Activated naive CD8-positive, alpha-beta T cell treated with anti-CD3 and anti-CD28 coated beads, Interleukin-2, amount 10 ng/mL, durations not matched to agents 7 days and 5 days (primary cell): ENCODE data around the gene UTP20. TPM values are rescaled to one million over a fixed set of nuclear protein-coding genes. Genes with fewer than 3 reads are reported as not detected.
"Not testable (repeated sequence)": the region's sequence is repeated elsewhere in the genome, so short reads cannot be mapped to it uniquely, and the experiment has no call there.

Source experiments
- ATAC-seq: fragments of 150-1000 bp; cut with Tn5 transposase; one replicate; pipeline ENCODE4 v1.10.0; 2021; ENCODE audit warnings: low read depth, moderate library complexity
- POLR2A ChIA-PET: fragments of 350-600 bp; sonication (Branson Sonifier 250); formaldehyde crosslinking; loops from one replicate; lab custom pipeline; 2021; ENCODE audit warnings: antibody characterized with exemption; lab: Charles Lee
- DNase-seq: peaks from one replicate; pipeline ENCODE4 v3.0.0; 2021
- H3K27ac Mint-ChIP-seq: one replicate; pipeline ENCODE4 v1.8.0; 2022; ENCODE audit warnings: mild to moderate bottlenecking, mixed read lengths
- H3K27me3 Mint-ChIP-seq: one replicate; pipeline ENCODE4 v1.8.0; 2022; ENCODE audit warnings: mild to moderate bottlenecking, moderate library complexity, mixed read lengths
- H3K36me3 Mint-ChIP-seq: one replicate; pipeline ENCODE4 v1.8.0; 2021; ENCODE audit warnings: mild to moderate bottlenecking, mixed read lengths
- H3K4me1 Mint-ChIP-seq: one replicate; pipeline ENCODE4 v1.8.0; 2021; ENCODE audit warnings: mixed read lengths
- H3K4me3 Mint-ChIP-seq: one replicate; pipeline ENCODE4 v1.8.0; 2022; ENCODE audit warnings: mild to moderate bottlenecking, moderate library complexity, mixed read lengths
- H3K9me3 Mint-ChIP-seq: one replicate; pipeline ENCODE4 v1.8.0; 2021; ENCODE audit warnings: mixed read lengths
- total RNA-seq, 2 experiments: library from RNA; stranded (reverse); gene quantifications; one replicate each; pipeline ENCODE4 v1.2.3, GENCODE V29; 2021

The UTP20 gene
- total RNA-seq, 2 experiments from 2014 or later: 11.3 to 11.9 TPM

DNA sequence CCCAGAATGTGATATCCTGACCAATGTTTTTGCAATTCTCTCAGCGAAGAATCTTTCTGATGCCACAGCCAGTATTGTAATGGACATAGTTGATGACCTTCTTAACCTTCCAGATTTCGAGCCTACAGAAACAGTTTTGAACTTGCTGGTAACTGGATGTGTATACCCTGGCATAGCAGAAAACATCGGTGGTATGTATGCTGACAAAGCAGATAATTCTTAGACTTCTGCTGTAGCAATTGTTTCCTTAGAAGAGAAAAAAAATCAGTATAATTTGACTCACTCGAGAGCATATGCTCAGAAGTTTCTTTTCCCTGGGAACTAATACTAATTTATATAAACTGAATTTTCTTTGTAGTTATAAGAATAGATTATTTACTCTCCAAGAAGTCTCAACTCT is 58.2 kb downstream of the UTP20 start:
- POLR2A ChIA-PET: no interaction called here
- ATAC-seq: no peak
- H3K9me3 Mint-ChIP-seq: no peaks in the 10 kb centered on the region

DNA sequence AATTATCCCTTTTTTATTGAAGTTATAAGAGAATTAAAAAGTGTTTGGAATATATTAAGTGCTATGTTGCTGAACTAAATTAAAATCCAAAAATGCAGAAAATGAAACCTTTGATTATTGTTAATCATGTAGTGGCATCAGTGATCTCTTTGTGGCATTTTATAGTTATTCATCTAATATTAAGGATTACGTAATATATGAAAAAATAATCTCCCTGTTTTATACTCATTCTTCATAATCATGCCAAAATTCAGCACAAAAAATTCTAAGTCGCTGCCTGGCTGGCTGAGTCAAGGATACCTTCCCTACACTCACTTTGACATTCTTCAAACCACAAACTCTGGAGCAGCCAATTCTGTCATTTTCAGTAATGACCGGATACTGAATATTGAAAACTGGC is 64.0 kb downstream of the UTP20 start:
- H3K27ac Mint-ChIP-seq: no peak overlapping the region
- H3K9me3 Mint-ChIP-seq: no peaks in the 10 kb centered on the region
- H3K27me3 Mint-ChIP-seq: no peaks in the 10 kb centered on the region
- no peak for ATAC-seq
- POLR2A ChIA-PET: no interaction called here
- no peaks in the 10 kb centered on the region for H3K4me1 Mint-ChIP-seq
- no peak for DNase-seq
- H3K4me3 Mint-ChIP-seq: no peak overlapping the region
- peaks cover 32% of the 10 kb centered on the region for H3K36me3 Mint-ChIP-seq

More for the DNA sequence above, 58.2 kb downstream of the UTP20 start:
- Mint-ChIP-seq H3K27me3 (no peaks in the 10 kb centered on the region), H3K4me3 (no peak overlapping the region), H3K27ac (no peak overlapping the region), H3K4me1 (no peaks in the 10 kb centered on the region), H3K36me3 (peaks cover 7% of the 10 kb centered on the region)
- DNase-seq: no peak

DNA sequence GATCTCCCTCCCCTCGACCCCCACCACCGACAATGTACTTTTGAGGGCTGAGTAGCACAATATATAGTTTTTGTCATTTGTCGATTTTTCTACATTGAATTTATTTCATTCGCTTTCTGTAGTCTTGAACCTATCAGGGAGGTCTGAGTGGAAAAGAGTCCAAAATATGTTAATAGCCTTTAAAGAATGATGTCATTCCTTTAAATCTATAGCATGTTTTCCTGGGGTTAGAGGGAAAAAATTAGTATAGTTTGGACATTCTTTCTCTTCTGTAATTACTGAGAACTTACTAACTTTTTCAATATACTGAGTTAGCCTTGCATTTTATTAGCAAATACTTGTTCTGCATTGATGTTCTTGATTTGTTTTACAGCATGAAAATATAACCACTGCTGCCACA is 71.8 kb downstream of the UTP20 start:
- H3K9me3 Mint-ChIP-seq: no peaks in the 10 kb centered on the region
- ATAC-seq (no peak), DNase-seq (no peak)
- H3K27me3 Mint-ChIP-seq: no peaks in the 10 kb centered on the region
- no peak overlapping the region for H3K4me3 Mint-ChIP-seq
- no peak overlapping the region for H3K27ac Mint-ChIP-seq
- no peaks in the 10 kb centered on the region for H3K4me1 Mint-ChIP-seq
- peaks cover 33% of the 10 kb centered on the region for H3K36me3 Mint-ChIP-seq
- POLR2A ChIA-PET: no interaction called here

DNA sequence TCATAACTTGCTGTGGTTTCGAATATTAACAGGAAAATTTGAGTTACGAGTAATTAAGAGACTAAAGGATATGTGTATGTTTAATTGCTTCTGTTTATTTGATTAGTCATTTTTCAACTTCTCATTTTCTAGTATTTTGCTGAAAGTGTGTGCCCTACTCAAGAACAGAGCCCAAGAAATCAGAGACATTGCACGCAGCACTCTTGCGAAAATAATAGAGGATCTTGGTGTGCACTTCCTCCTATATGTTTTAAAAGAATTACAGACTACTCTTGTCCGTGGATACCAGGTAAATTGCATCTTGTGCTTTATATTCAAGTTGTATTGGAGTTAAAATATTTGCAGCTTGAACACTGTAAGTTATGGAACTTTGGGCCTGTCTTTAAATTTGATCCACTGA is 76.9 kb downstream of the UTP20 start:
- Mint-ChIP-seq H3K36me3 (peaks cover 12% of the 10 kb centered on the region), H3K4me3 (no peak overlapping the region), H3K9me3 (no peaks in the 10 kb centered on the region), H3K4me1 (no peaks in the 10 kb centered on the region), H3K27ac (no peak overlapping the region), H3K27me3 (no peaks in the 10 kb centered on the region)
- ATAC-seq (no peak), DNase-seq (no peak)
- POLR2A ChIA-PET: no interaction called here

DNA sequence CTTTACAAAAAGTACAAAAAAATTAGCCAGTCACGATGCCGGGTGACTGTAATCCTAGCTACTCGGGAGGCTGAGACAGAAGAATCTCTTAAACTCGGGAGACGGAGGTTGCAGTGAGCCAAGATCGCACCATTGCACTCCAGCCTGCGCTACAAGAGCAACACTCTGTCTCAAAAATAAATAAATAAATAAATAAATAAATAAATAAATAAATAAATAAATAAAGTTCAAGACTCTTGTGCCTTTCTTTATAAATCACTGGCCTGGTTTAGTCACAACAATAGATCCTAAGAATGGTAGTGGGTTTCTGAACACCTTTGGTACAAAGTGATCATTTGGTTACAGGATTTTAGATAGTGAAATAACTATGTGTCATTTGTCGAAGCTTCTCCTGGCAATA is 81.5 kb downstream of the UTP20 start:
- DNase-seq (no peak), ATAC-seq (no peak)
- H3K27me3 Mint-ChIP-seq: no peaks in the 10 kb centered on the region
- H3K27ac Mint-ChIP-seq: no peak overlapping the region
- POLR2A ChIA-PET: no interaction called here
- peaks cover 15% of the 10 kb centered on the region for H3K36me3 Mint-ChIP-seq
- H3K4me3 Mint-ChIP-seq: no peak overlapping the region
- H3K4me1 Mint-ChIP-seq: peaks cover 2% of the 10 kb centered on the region
- H3K9me3 Mint-ChIP-seq: no peaks in the 10 kb centered on the region

DNA sequence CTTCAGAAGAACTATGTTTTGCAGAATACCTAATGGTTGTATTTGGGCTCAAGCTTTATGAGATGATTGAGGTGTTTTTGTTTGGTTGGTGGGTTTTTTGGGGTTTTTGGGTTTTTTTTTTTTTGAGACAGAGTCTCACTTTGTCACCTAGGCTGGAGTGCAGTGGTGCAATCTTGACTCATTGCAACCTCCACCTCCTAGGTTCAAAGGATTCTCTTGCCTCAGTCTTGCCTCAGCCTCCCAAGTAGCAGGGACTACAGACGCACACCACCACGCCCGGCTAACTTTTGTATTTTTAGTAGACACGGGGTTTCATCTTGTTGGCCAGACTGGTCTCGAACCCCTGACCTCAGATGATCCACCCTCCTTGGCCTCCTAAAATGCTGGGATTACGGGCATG is 88.1 kb downstream of the UTP20 start:
- ATAC-seq (no peak), DNase-seq (no peak)
- Mint-ChIP-seq H3K27ac (no peak overlapping the region), H3K9me3 (no peaks in the 10 kb centered on the region), H3K36me3 (peaks cover 18% of the 10 kb centered on the region), H3K4me3 (no peak overlapping the region), H3K27me3 (no peaks in the 10 kb centered on the region), H3K4me1 (peaks cover 3% of the 10 kb centered on the region)
- POLR2A ChIA-PET: no interaction called here

DNA sequence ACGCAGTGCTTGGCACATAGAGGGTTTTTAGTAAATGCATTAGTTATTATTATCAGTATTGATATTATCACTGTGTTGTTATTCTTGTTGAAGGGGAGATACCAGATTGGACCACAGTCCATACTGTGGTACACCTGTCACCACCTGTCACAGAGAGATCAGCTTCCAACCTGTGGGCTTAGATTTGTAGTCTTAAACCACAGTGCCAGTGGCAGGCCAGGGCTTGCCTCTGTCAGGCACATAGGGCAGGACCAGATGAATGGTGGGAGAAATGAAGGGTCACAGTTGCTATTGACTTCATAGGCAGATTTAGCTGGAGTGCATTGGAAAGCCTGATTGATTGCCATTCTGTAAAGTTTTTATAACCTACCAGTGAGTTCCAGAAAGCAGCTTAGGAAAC is 92.5 kb downstream of the UTP20 start:
- Mint-ChIP-seq H3K27me3 (no peaks in the 10 kb centered on the region), H3K36me3 (peaks cover 22% of the 10 kb centered on the region), H3K4me3 (no peak overlapping the region), H3K4me1 (peaks cover 2% of the 10 kb centered on the region), H3K27ac (no peak overlapping the region), H3K9me3 (no peaks in the 10 kb centered on the region)
- ATAC-seq (no peak), DNase-seq (no peak)
- POLR2A ChIA-PET: no interaction called here

DNA sequence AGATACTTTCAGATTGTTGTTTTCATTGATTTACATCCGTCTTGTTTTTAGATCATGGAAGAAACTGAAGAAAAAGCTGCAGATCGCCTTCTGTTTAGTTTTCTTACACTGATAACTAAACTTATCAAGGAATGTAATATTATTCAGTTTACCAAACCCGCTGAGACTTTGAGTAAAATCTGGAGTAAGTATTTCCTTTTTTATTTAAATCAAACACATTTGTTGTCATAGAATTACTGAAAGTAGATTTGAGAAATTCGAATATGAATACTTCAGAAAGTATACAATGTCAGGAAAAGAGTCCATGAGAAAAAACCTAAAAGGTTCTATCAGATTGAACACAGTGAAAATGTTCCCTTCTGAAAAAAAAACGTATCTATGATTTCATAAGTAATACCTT is 95.7 kb downstream of the UTP20 start:
- Mint-ChIP-seq H3K4me3 (no peak overlapping the region), H3K36me3 (peaks cover 30% of the 10 kb centered on the region), H3K9me3 (no peaks in the 10 kb centered on the region), H3K4me1 (peaks cover 2% of the 10 kb centered on the region), H3K27me3 (no peaks in the 10 kb centered on the region), H3K27ac (no peak overlapping the region)
- ATAC-seq: no peak
- POLR2A ChIA-PET: no interaction called here
- DNase-seq: no peak

DNA sequence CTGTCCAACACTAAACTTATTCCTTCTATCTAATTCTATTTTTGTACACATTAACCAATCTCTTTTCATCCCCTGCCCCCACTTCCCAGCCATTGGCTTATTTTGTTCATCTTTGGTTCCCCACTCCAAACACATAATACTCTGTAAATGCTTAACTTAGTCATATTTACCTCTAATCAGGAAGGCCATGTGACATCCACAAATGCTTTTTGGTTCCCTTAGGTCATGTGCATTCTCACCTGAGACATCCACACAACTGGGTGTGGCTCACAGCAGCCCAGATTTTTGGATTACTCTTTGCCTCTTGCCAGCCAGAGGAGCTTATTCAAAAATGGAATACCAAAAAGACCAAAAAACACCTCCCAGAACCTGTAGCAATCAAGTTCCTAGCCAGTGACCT is 99.2 kb downstream of the UTP20 start:
- H3K36me3 Mint-ChIP-seq: peaks cover 34% of the 10 kb centered on the region
- H3K9me3 Mint-ChIP-seq: no peaks in the 10 kb centered on the region
- H3K4me3 Mint-ChIP-seq: no peak overlapping the region
- POLR2A ChIA-PET: no interaction called here
- no peak overlapping the region for H3K27ac Mint-ChIP-seq
- H3K4me1 Mint-ChIP-seq: peaks cover 2% of the 10 kb centered on the region
- no peak for DNase-seq
- H3K27me3 Mint-ChIP-seq: no peaks in the 10 kb centered on the region
- ATAC-seq: no peak

DNA sequence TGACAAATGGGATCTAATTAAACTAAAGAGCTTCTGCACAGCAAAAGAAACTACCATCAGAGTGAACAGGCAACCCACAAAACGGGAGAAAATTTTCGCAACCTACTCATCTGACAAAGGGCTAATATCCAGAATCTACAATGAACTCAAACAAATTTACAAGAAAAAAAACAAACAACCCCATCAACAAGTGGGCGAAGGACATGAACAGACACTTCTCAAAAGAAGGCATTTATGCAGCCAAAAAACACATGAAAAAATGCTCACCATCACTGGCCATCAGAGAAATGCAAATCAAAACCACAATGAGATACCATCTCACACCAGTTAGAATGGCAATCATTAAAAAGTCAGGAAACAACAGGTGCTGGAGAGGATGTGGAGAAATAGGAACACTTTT is 111.3 kb downstream of the UTP20 start:
- H3K4me3 Mint-ChIP-seq, ATAC-seq, H3K4me1 Mint-ChIP-seq, DNase-seq, H3K9me3 Mint-ChIP-seq, POLR2A ChIA-PET, H3K27me3 Mint-ChIP-seq, H3K27ac Mint-ChIP-seq: not testable (repeated sequence)
- peaks cover 44% of the 10 kb centered on the region for H3K36me3 Mint-ChIP-seq

DNA sequence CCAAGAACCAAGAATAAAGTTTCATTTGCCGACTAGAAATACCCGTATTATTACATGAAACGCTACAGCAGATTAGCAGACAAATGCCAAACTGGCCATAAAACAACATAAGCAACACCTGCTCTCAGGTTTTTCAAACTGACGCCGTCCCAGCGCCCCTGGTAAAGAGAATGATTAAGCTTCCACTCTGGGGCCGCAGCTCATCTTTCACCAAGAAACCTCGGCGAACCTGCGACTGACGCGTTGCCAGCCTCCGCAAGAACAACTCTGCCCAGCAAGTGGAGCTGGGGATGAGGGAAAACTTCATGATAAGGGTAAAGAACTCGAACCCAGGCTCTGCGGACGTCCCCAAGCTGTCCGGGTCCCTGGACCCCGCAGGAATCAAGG is 127.1 kb downstream of the UTP20 start:
- H3K36me3 Mint-ChIP-seq: peaks cover 2% of the 10 kb centered on the region
- POLR2A ChIA-PET: interaction anchor here (0.7 kb wide), 1 partner anchor 433 kb away, joined by 3 read pairs; no protein-coding TSS in a partner anchor
- peaks cover 15% of the 10 kb centered on the region for H3K4me1 Mint-ChIP-seq
- H3K27me3 Mint-ChIP-seq: no peaks in the 10 kb centered on the region
- ATAC-seq (peak; percentile 40), DNase-seq (no peak)
- peak overlapping the region; percentile 90 for H3K4me3 Mint-ChIP-seq
- peak overlapping the region; percentile 89 for H3K27ac Mint-ChIP-seq
- H3K9me3 Mint-ChIP-seq: no peaks in the 10 kb centered on the region

DNA sequence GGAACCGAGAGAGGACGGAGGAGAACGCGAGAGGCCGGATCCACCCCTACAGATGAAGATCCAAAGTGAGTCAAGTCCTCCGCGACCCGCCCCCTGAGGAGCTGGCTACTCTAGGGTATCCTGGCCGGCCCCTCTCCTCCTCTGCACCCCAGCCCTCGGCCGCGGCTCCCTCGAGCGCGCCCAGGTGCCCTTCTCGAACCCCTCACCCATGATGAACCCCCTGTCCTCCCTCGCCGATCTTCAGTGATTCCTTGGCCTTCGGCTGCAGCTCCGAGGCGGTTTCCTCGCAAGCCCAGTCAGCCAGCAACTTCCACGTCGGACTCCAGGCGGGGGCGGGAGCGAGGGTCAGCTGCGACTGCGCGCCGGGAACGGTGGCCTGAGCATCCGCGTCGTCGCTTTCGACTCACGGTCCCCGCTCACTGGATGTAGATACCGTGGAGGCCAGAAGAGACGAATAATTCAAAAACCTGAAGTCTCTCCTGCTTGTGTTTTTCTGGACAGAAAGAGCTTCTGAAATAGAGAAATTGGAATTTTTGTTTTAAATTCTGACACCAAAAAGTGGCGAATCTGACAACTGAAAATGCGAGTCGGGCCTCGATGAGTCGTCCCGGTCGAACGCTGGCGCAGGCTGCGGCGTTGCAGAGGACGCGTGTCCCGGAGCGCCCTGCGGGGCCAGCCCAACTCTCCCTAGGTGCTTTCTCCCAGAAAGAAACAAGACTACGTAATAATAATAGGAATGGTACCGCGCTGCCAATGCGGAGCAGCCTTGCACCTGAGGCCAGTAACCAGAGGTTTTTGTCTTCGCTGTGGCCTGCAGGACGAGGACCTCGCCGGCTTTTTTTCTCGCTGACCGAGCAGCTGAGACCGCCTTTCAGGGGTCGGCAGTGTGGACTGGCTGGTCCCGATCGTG is 127.8 kb downstream of the UTP20 start, which contains the start of gene ARL1:
TSS of gene ARL1 (minus strand) at position 337 of the 910 bp plus-strand sequence. CDS start at position 210, 127 bp downstream.
- peak within 1 kb of the TSS; percentile 90 for H3K4me3 Mint-ChIP-seq
- H3K27me3 Mint-ChIP-seq: peaks cover 4% of the 10 kb centered on the region
- POLR2A ChIA-PET: interaction anchor here (0.7 kb wide), 1 partner anchor 432 kb away, joined by 3 read pairs; no protein-coding TSS in a partner anchor
- H3K27ac Mint-ChIP-seq: peak within 1 kb of the TSS; percentile 89
- ATAC-seq (peak; percentile 79), DNase-seq (peak; percentile 77)
- no peaks in the 10 kb centered on the region for H3K9me3 Mint-ChIP-seq
- H3K4me1 Mint-ChIP-seq: peaks cover 15% of the 10 kb centered on the region
- H3K36me3 Mint-ChIP-seq: peaks cover 2% of the 10 kb centered on the region

DNA sequence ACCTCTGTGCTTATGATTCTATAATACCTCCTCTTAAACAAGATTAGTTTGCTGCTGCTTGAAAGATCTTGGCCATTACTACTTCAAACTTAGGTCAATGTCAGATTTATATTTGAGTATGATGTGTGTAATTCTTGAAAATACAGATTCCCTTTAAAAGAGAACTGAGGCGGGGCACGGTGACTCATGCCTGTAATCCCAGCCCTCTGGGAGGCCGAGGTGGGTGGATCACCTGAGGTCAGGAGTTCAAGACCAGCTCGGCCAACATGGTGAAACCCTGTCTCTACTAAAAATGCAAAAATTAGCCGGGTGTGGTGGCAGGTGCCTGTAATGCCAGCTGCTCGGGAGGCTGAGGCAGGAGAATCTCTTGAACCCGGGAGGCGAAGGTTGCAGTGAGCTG is 130.3 kb downstream of the UTP20 start:
- H3K27ac Mint-ChIP-seq, H3K4me3 Mint-ChIP-seq, H3K9me3 Mint-ChIP-seq, POLR2A ChIA-PET, DNase-seq, ATAC-seq, H3K27me3 Mint-ChIP-seq, H3K36me3 Mint-ChIP-seq: not testable (repeated sequence)
- peaks cover 12% of the 10 kb centered on the region for H3K4me1 Mint-ChIP-seq

DNA sequence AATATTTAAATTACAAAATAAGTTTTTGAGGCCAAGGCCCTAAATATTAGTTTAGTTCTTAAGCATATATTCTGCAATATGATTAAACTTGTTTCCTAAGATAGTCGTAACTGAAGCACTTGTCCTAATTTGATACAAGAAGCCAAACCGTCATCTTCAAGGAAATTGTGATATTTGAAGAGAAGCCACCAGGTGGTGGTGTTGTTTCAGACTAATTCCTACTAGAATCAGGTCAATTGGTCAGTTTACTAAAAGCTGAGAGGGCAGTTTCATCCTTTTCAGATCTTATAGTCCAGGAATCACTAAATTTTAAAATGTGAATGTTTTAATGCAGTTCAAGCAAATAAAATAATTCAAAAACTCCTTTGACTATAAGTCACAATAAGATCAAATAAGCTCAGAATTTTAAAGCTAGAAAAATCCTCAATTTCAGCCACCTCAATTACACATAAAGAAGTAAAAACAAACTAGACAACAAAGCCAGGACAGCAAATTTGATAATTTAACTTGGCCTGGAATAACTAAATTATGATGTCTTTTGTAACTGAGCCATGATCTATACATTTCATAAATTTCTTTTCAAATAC is 134.7 kb downstream of the UTP20 start:
- Mint-ChIP-seq H3K27ac (no peak overlapping the region), H3K9me3 (no peaks in the 10 kb centered on the region), H3K4me1 (no peaks in the 10 kb centered on the region), H3K36me3 (no peaks in the 10 kb centered on the region), H3K4me3 (no peak overlapping the region), H3K27me3 (peaks cover 6% of the 10 kb centered on the region)
- no peak for DNase-seq
- POLR2A ChIA-PET: interaction anchor here (0.6 kb wide), 1 partner anchor 591 kb away, joined by 3 read pairs; no protein-coding TSS in a partner anchor
- ATAC-seq: no peak
